Psoas muscle (tissue), 8 donors: ENCODE results near the gene ENTHD1. TPM values are rescaled to one million over a fixed set of nuclear protein-coding genes. Genes with fewer than 3 reads are reported as not detected.

Source experiments
- ATAC-seq, 4 donors: fragments of 200-7000 bp; cut with Tn5 transposase; one replicate each; pipeline ENCODE4 v1.9.1; 2020; ENCODE audit warnings: moderate library complexity in 3 of 4, mild to moderate bottlenecking in 2 of 4
- DNase-seq, 2 donors: peaks; one replicate each; pipeline ENCODE4 v3.0.0-alpha.2; 2020
- H3K27ac ChIP-seq: fragments of 200-600 bp; one replicate; pipeline ENCODE4 v1.8.0; 2022
- H3K27me3 ChIP-seq, 3 donors: fragments of 200-600 bp in 1 of 3; one replicate each; pipeline versions ENCODE4 v1.6.1 to v1.8.0; 2013 to 2022; ENCODE audit warnings: low read length in 2 of 3, mild to moderate bottlenecking in 2 of 3, moderate library complexity in 1 of 3; ENCODE audit not compliant: insufficient read depth in 3 of 3
- H3K36me3 ChIP-seq, 2 donors: fragments of 200-600 bp in 1 of 2; one replicate each; pipeline versions ENCODE4 v1.6.1 to v1.8.0; 2013 to 2022; ENCODE audit warnings: low read depth in 1 of 2, mild to moderate bottlenecking in 1 of 2, moderate library complexity in 1 of 2; ENCODE audit not compliant: insufficient read depth in 1 of 2
- H3K4me1 ChIP-seq: fragments of 200-600 bp; one replicate; pipeline ENCODE4 v1.8.0; 2022
- H3K4me3 ChIP-seq: fragments of 200-600 bp; one replicate; pipeline ENCODE4 v1.8.0; 2022; ENCODE audit warnings: mild to moderate bottlenecking
- H3K9me3 ChIP-seq: fragments of 200-600 bp; one replicate; pipeline ENCODE4 v1.8.0; 2022
- CTCF ChIP-seq: fragments of 200-600 bp; IDR thresholded peaks from one replicate; pipeline ENCODE4 v1.8.0; 2022; ENCODE audit warnings: antibody characterized with exemption
- WGBS, 3 donors: extraction: QIAGEN DNeasy Blood & Tissue Kit; methylation state at CpG; one replicate each; pipeline versions ENCODE4 v1.1.6 to v1.1.7; 2013; 5-methylcytosine and 5-hydroxymethylcytosine counted together
- intact Hi-C, 2 donors: fragments of 100-400 bp; cut with DNase I; formaldehyde crosslinking; loops; one replicate each; pipeline versions ENCODE4 v1.11.0 to v1.14.2; 2022
- polyA plus RNA-seq, 3 donors: library from polyadenylated mRNA; stranded (reverse); fragments of 200-250 nt; gene quantifications; one replicate each; pipeline ENCODE4 v1.2.3, GENCODE V29; 2013
- total RNA-seq, 4 donors: library from RNA; stranded (reverse); fragmentation: NEBNext Ultra II Directional in 2 of 4; extraction: Animal tissue kit (Norgen Biotek cat#: 25700) in 2 of 4; gene quantifications; one replicate each; pipeline versions ENCODE4 v1.2.1 to v1.2.4, GENCODE V29; 2021 to 2023
- donor health status: healthy with polysubstance abuse.
- donor health status: DM: no; HTN: no; CAD: no; lungs with moderate emphysema.
- donor health status: Bipolar disorder and iron deficiency.
- donor health status: healthy.
- donor health status: DM: yes; HTN: yes; CAD: no.
- donor health status: DM: no; HTN: no; CAD: no.
- donor health status: DM: no; HTN: no; CAD: no.
- donor health status: DM: yes; HTN: yes; CAD: no.

ENTHD1 gene
- total and polyA plus RNA-seq, 7 donors: not detected

GRCh38 chr22:39917197-39917643 lies 23.7 kb upstream of the ENTHD1 start:
- TF ChIP-seq CTCF: no peak
- ATAC-seq (no peak), DNase-seq (no peak)
- Histone ChIP-seq H3K27ac (no peak overlapping the region), H3K4me3 (no peak overlapping the region), H3K36me3 (no peaks in the 10 kb centered on the region), H3K9me3 (no peaks in the 10 kb centered on the region), H3K27me3 (peaks cover 0 to 19% (median 0%) of the 10 kb centered on the region in 3 donors), H3K4me1 (no peaks in the 10 kb centered on the region)
- WGBS, 3 donors: 29 to 46% (median 34%) methylated on average over 5 of the region's 5 CpGs
- intact Hi-C loops: no loop called here

DNA sequence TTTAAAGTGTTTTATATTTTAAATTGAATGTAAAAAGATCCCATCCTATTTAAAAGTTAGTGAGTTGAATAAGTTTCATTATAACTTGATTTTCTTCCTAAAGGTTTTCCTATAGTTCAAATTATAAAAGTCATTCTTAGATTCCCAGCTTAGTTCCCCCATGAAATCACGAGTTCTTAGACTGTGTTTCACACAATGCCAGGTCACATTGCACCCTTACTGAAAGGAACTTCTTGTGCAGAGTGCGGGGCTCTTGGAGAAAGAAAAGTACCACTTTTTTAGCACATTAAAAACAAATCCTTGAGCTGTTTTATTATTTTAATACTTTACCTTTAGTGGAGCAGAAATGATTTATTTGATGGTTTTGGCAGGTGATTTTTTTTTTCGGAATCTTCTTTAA lies 22.9 kb upstream of the ENTHD1 start:
- DNase-seq (no peak), ATAC-seq (no peak)
- Histone ChIP-seq H3K4me1 (no peaks in the 10 kb centered on the region), H3K36me3 (no peaks in the 10 kb centered on the region), H3K4me3 (no peak overlapping the region), H3K27ac (no peak overlapping the region), H3K27me3 (peaks cover 0 to 21% (median 0%) of the 10 kb centered on the region in 3 donors), H3K9me3 (no peaks in the 10 kb centered on the region)
- intact Hi-C loops: no loop called here
- WGBS, 3 donors: 33 to 57% (median 43%) methylated on average over 3 of the region's 3 CpGs
- no peak for TF ChIP-seq CTCF

- ATAC-seq: no peak
- H3K27me3 ChIP-seq: peaks cover 0 to 21% (median 0%) of the 10 kb centered on the region in 3 donors
- H3K4me1 ChIP-seq: no peaks in the 10 kb centered on the region
- no peak for DNase-seq
- no peak overlapping the region for H3K4me3 ChIP-seq
- intact Hi-C loops: no loop called here
- WGBS, 3 donors: 59 to 65% (median 61%) methylated on average over 4 of the region's 4 CpGs
- no peak for TF ChIP-seq CTCF
- no peaks in the 10 kb centered on the region for H3K9me3 ChIP-seq
- no peak overlapping the region for H3K27ac ChIP-seq
- H3K36me3 ChIP-seq: no peaks in the 10 kb centered on the region
These were observed 21.8 kb upstream of the ENTHD1 start for GRCh38 chr22:39915295-39915726.

DNA sequence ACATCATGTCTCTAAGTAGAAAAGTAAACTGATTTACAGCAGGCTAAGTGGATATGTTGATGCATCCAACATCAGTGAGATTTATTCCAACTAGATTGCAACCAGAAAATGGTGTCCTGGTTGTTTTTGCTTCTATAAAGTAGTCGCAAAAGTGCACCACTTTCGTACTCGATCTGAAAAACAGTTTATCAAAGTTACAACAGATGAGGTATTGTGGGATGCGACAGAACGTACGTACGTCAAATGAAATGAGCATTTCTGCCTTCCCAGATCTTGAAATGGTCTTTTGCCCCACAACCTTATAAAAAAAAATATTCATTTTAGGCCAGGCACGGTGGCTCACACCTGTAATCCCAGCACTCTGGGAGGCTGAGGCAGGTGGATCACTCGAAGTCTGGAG lies 21.0 kb upstream of the ENTHD1 start:
- intact Hi-C loops: no loop called here

More for the DNA sequence above, 21.0 kb upstream of the ENTHD1 start:
- DNase-seq (no peak), ATAC-seq (no peak)
- WGBS, 3 donors: 94 to 95% (median 94%) methylated on average over 9 of the region's 9 CpGs
- Histone ChIP-seq H3K9me3 (no peaks in the 10 kb centered on the region), H3K36me3 (no peaks in the 10 kb centered on the region), H3K27me3 (peaks cover 0 to 27% (median 0%) of the 10 kb centered on the region in 3 donors), H3K27ac (no peak overlapping the region), H3K4me3 (no peak overlapping the region), H3K4me1 (no peaks in the 10 kb centered on the region)
- TF ChIP-seq CTCF: no peak
